PC-9 (cell line): ENCODE data around the gene SCAPER.

Experiments
- CTCF ChIP-seq: fragments of 200-600 bp; sonication (generic); conservative IDR thresholded peaks from 2 replicates; pipeline ENCODE4 v1.6.1; 2017; ENCODE audit warnings: mixed run types, antibody characterized with exemption, mild to moderate bottlenecking, moderate library complexity
- EZH2 ChIP-seq: fragments of 200-600 bp; sonication (generic); IDR thresholded peaks from 2 replicates; pipeline ENCODE4 v1.8.0; 2017; ENCODE audit warnings: antibody characterized with exemption, low read depth

- TF ChIP-seq CTCF: no peak
- TF ChIP-seq EZH2: no peak
Observed at GRCh38 chr15:76310475-76311099, 594.6 kb downstream of the SCAPER start.
